DND-41 (cell line): Measurements from ENCODE around the gene ARL17B.

Experiments
- ATAC-seq: fragments of 200-7000 bp; cut with Tn5 transposase; 3 replicates; pipeline ENCODE4 v1.9.1; 2021; ENCODE audit warnings: low read depth; ENCODE audit not compliant: insufficient read depth
- DNase-seq: peaks from one replicate; pipeline ENCODE4 v3.0.0-alpha.2; 2020
- H2AFZ ChIP-seq: 2 replicates; pipeline ENCODE4 v1.6.0; 2012; ENCODE audit warnings: low read depth, low read length
- H3K27ac ChIP-seq: 2 replicates; pipeline ENCODE4 v1.5.1; 2012; ENCODE audit warnings: low read length, inconsistent platforms
- H3K27me3 ChIP-seq: fragments of 200-600 bp; sonication (generic); 2 replicates; pipeline ENCODE4 v1.6.0; 2012; ENCODE audit warnings: low read length, mild to moderate bottlenecking, inconsistent platforms; ENCODE audit not compliant: insufficient read depth, poor library complexity
- H3K36me3 ChIP-seq: 2 replicates; pipeline ENCODE4 v1.5.1; 2012; ENCODE audit warnings: low read length, inconsistent platforms; ENCODE audit not compliant: insufficient read depth
- H3K4me1 ChIP-seq: 2 replicates; pipeline ENCODE4 v1.5.1; 2012; ENCODE audit warnings: mild to moderate bottlenecking, low read length; ENCODE audit not compliant: insufficient read depth
- H3K4me2 ChIP-seq: 2 replicates; pipeline ENCODE4 v1.6.0; 2012; ENCODE audit warnings: mild to moderate bottlenecking, moderate library complexity, low read length, inconsistent platforms; ENCODE audit not compliant: insufficient read depth
- H3K4me3 ChIP-seq, 2 experiments: fragments of 200-600 bp in 1 of 2; shearing (Covaris generic) in 1 of 2; 2 replicates each; pipeline ENCODE4 v1.5.1; 2012 to 2016; ENCODE audit warnings: inconsistent platforms in 2 of 2, low read length in 2 of 2, mild to moderate bottlenecking in 2 of 2, low read depth in 1 of 2, moderate library complexity in 1 of 2
- H3K79me2 ChIP-seq: 2 replicates; pipeline ENCODE4 v1.6.0; 2012; ENCODE audit warnings: low read length, inconsistent platforms; ENCODE audit not compliant: insufficient read depth
- H3K9ac ChIP-seq: 2 replicates; pipeline ENCODE4 v1.6.0; 2012; ENCODE audit warnings: low read depth, mild to moderate bottlenecking, inconsistent platforms, low read length, moderate library complexity
- H3K9me3 ChIP-seq: 2 replicates; pipeline ENCODE4 v1.5.1; 2012; ENCODE audit warnings: low read length, moderate library complexity, mild to moderate bottlenecking, inconsistent platforms; ENCODE audit not compliant: insufficient read depth, severe bottlenecking
- H4K20me1 ChIP-seq: 2 replicates; pipeline ENCODE4 v1.6.0; 2012; ENCODE audit warnings: low read length; ENCODE audit not compliant: insufficient read depth
- CTCF ChIP-seq: IDR thresholded peaks from 2 replicates; pipeline ENCODE4 v1.5.1; 2012; ENCODE audit warnings: borderline replicate concordance, low read length, moderate library complexity, mild to moderate bottlenecking; ENCODE audit not compliant: poor library complexity, severe bottlenecking; ENCODE audit errors: extremely low read depth
- EZH2 ChIP-seq: IDR thresholded peaks from 3 replicates; pipeline ENCODE4 v1.6.1; 2012; ENCODE audit warnings: borderline replicate concordance, low read depth, mild to moderate bottlenecking, moderate library complexity, low read length, inconsistent platforms; ENCODE audit not compliant: severe bottlenecking

ARL17B gene

GRCh38 chr17:46274238-46274637 lies 87.3 kb downstream of the ARL17B start:
- no peak overlapping the region for H2AFZ ChIP-seq
- no peak for ATAC-seq
- TF ChIP-seq CTCF, result no peak
- TF ChIP-seq EZH2, result no peak
- no peaks in the 10 kb centered on the region for H3K4me1 ChIP-seq
- no peaks in the 10 kb centered on the region for H3K36me3 ChIP-seq
- no peaks in the 10 kb centered on the region for H3K79me2 ChIP-seq
- no peak overlapping the region for H3K4me2 ChIP-seq
- no peaks in the 10 kb centered on the region for H3K27me3 ChIP-seq
- DNase-seq, result no peak
- H3K9ac ChIP-seq, result no peak overlapping the region
- H3K9me3 ChIP-seq, result no peaks in the 10 kb centered on the region
- no peaks in the 10 kb centered on the region for H4K20me1 ChIP-seq
- H3K27ac ChIP-seq, result no peak overlapping the region
- H3K4me3 ChIP-seq, result no peak overlapping the region

DNA sequence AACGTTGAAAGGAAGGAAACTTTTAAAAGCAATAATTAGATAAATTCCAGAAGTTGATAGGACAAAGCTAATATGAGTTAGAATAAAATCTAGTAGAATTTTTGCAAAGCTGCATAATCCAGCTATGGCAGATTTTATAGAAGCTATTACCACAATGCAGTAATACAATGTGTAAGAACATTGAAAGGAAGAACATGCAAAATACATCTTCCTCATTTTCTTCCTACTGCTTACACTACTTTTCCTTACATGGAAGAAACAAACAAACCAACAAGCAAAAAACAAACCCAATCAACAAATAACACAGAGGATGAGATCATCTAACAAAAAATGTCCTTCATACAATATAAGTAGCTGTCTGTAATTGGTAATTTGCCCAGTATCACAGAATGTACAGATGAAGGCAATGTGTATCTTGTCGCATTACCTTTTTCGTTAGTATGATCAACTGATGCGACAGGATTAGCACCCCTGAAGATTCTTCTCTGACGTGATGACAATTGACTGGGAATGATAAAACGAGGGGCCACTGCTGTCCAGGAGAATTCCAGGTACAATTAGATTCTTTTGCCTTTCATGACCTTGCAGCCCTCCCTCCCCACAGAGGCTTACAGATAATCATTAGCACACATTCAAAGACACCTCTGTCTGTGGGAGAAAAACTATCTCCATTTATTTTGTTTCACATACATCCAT lies 87.9 kb downstream of the ARL17B start:
- no peak overlapping the region for H3K4me2 ChIP-seq
- H3K4me3 ChIP-seq, result no peak overlapping the region
- H3K36me3 ChIP-seq, result no peaks in the 10 kb centered on the region
- H4K20me1 ChIP-seq, result no peaks in the 10 kb centered on the region
- H3K79me2 ChIP-seq, result no peaks in the 10 kb centered on the region
- no peak overlapping the region for H3K27ac ChIP-seq
- H3K4me1 ChIP-seq, result no peaks in the 10 kb centered on the region
- no peak overlapping the region for H2AFZ ChIP-seq
- TF ChIP-seq EZH2 (no peak), CTCF (no peak)
- no peak for ATAC-seq
- H3K9me3 ChIP-seq, result no peaks in the 10 kb centered on the region
- no peak for DNase-seq
- no peak overlapping the region for H3K9ac ChIP-seq
- no peaks in the 10 kb centered on the region for H3K27me3 ChIP-seq

DNA sequence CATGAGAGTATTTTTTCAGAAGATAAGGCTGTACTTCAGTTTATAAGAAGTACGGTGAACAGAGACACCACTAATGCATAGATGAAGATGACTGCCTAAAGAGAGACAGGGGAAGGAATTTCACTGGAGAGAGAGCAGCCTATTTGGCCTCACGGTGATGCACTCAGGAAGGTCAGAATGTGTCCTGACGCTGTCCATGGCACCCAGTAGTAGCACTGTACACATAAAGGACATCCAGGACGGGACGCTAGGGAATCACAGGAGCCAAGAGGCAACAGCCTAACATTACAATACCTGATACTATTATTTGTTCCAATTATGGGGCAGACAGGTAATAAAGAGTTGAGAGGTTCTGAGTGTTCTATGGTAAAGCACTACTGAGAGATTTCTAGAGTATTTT lies 91.5 kb downstream of the ARL17B start:
- Histone ChIP-seq H4K20me1 (no peaks in the 10 kb centered on the region), H3K27ac (no peak overlapping the region), H2AFZ (no peak overlapping the region), H3K4me1 (peaks cover 26% of the 10 kb centered on the region), H3K9ac (no peak overlapping the region), H3K27me3 (peaks cover 3% of the 10 kb centered on the region), H3K36me3 (no peaks in the 10 kb centered on the region), H3K9me3 (no peaks in the 10 kb centered on the region), H3K4me2 (no peak overlapping the region), H3K79me2 (no peaks in the 10 kb centered on the region), H3K4me3 (no peak overlapping the region)
- DNase-seq (no peak), ATAC-seq (no peak)
- no peak for TF ChIP-seq CTCF
- TF ChIP-seq EZH2, result no peak
